Measurements from ENCODE around the gene EXPH5.

GRCh38 chr11:108565653-108566052 is 27.9 kb downstream of the EXPH5 start:
- TF ChIP-seq CTCF (IDR thresholded peaks at IDR 0.05) (no peak), ZFX (IDR thresholded peaks at IDR 0.05; ENCODE audit: borderline replicate concordance) (no peak)

Data from 22Rv1 (cell line).